OCI-LY7 (cell line): ENCODE data around the gene SAMM50. TPM values are rescaled to one million over a fixed set of nuclear protein-coding genes. Genes with fewer than 3 reads are reported as not detected.

Source experiments
- BruUV-seq: library from RNA; stranded (reverse); fragments of 400-500 nt; replicated peaks from 2 replicates; lab custom pipeline; 2021; lab: Mats Ljungman, UMichigan
- CTCF ChIA-PET: fragments of 300-600 bp; sonication (Branson Sonifier 250); formaldehyde crosslinking; loops from one replicate; lab custom pipeline; 2022; ENCODE audit warnings: antibody characterized with exemption; ENCODE audit not compliant: unreplicated experiment; lab: Charles Lee
- POLR2A ChIA-PET: fragments of 300-600 bp; sonication (Branson Sonifier 250); formaldehyde crosslinking; loops from one replicate; lab custom pipeline; 2022; ENCODE audit warnings: antibody characterized with exemption; lab: Charles Lee
- DNase-seq: peaks from one replicate; pipeline ENCODE4 v3.0.0-alpha.2; 2015; ENCODE audit warnings: low spot score
- H2AFZ ChIP-seq: fragments of 200-600 bp; sonication (generic), shearing (Covaris generic); 2 replicates; pipeline ENCODE4 v1.6.1; 2014; ENCODE audit warnings: mild to moderate bottlenecking, antibody characterized with exemption, low read length, moderate library complexity
- H3K27ac ChIP-seq: fragments of 200-600 bp; sonication (generic); 2 replicates; pipeline ENCODE4 v1.5.1; 2014; ENCODE audit warnings: mixed run types, low read depth, mild to moderate bottlenecking, moderate library complexity, low read length, inconsistent platforms; ENCODE audit not compliant: poor library complexity, severe bottlenecking
- H3K36me3 ChIP-seq: fragments of 200-600 bp; sonication (generic); 2 replicates; pipeline ENCODE4 v1.6.1; 2014; ENCODE audit warnings: mild to moderate bottlenecking, antibody characterized with exemption, low read length, moderate library complexity, mixed read lengths; ENCODE audit not compliant: insufficient read depth
- H3K4me1 ChIP-seq: fragments of 200-600 bp; sonication (generic); 2 replicates; pipeline ENCODE4 v1.5.1; 2014; ENCODE audit warnings: mild to moderate bottlenecking, low read length; ENCODE audit not compliant: insufficient read depth, poor library complexity, severe bottlenecking
- H3K4me2 ChIP-seq: fragments of 200-600 bp; sonication (generic); 2 replicates; pipeline ENCODE4 v1.6.1; 2014; ENCODE audit warnings: mild to moderate bottlenecking, low read length
- H3K4me3 ChIP-seq: fragments of 200-600 bp; sonication (generic); 2 replicates; pipeline ENCODE4 v1.5.1; 2014; ENCODE audit warnings: mild to moderate bottlenecking, low read depth, low read length; ENCODE audit not compliant: poor library complexity, severe bottlenecking
- H3K79me2 ChIP-seq: fragments of 200-600 bp; sonication (generic); 2 replicates; pipeline ENCODE4 v1.6.1; 2016; ENCODE audit warnings: low read depth, mild to moderate bottlenecking, low read length, moderate library complexity, mixed read lengths; ENCODE audit not compliant: insufficient read depth
- H3K9me2 ChIP-seq: fragments of 200-600 bp; sonication (generic); 2 replicates; pipeline ENCODE4 v1.6.1; 2016; ENCODE audit warnings: mild to moderate bottlenecking, low read length, mixed read lengths; ENCODE audit not compliant: insufficient read depth
- H3K9me3 ChIP-seq: fragments of 200-600 bp; sonication (generic); 2 replicates; pipeline ENCODE4 v1.6.1; 2014; ENCODE audit warnings: mild to moderate bottlenecking, mixed run types, low read length, mixed read lengths
- H4K20me1 ChIP-seq: fragments of 200-600 bp; sonication (generic); 2 replicates; pipeline ENCODE4 v1.6.1; 2014; ENCODE audit warnings: mild to moderate bottlenecking, antibody characterized with exemption, low read length, moderate library complexity, mixed read lengths; ENCODE audit not compliant: insufficient read depth
- EZH2phosphoT487 ChIP-seq: fragments of 200-600 bp; sonication (generic); IDR thresholded peaks from 2 replicates; pipeline ENCODE4 v1.6.1; 2018; ENCODE audit warnings: low read depth, borderline replicate concordance, mild to moderate bottlenecking, mixed run types, antibody characterized with exemption, low read length, moderate library complexity, mixed read lengths
- intact Hi-C: fragments of 100-400 bp; cut with micrococcal nuclease; formaldehyde crosslinking; loops from one replicate; pipeline ENCODE4 v1.10.0; 2022; ENCODE audit not compliant: unreplicated experiment
- total RNA-seq, 2 experiments: library from RNA; depleted of rRNA in 1 of 2; stranded (reverse); fragments of >200 nt in 1 of 2; shearing (Covaris generic) in 1 of 2; gene quantifications; 2 replicates each; pipeline ENCODE4 v1.2.3, GENCODE V29; 2014 to 2022
- TF ChIP-seq, protein P1 (sequence below): fragments of 200-600 bp; sonication (generic); conservative IDR thresholded peaks from 2 replicates; pipeline ENCODE4 v1.5.1; 2014; ENCODE audit warnings: mild to moderate bottlenecking, antibody characterized with exemption, low read length, moderate library complexity, mixed read lengths

Gene SAMM50
- total RNA-seq, 2 experiments from 2014 or later = 34.6 to 72.9 TPM

DNA sequence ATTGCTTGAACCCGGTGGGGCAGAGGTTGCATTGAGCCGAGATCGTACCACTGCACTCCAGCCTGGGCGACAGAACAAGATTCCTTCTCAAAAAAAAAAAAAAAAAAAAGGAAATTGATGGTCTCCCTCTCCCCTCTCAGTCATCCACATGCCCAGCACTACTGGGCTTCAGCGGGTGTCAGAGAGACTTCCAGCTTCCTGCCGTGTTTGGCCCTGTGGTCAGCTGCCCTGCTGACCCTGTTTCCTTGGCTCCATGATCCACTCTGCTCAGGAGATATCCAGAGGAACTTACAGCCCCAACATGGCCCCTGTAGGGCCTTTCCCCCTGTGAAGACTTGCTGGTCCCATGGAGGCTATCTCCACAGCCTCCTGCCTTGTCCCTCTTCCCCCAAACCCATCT lies 37.7 kb upstream of the SAMM50 start:
- no TSS peak for BruUV-seq
- CTCF ChIA-PET = no interaction called here
- Histone ChIP-seq H3K9me2 (no peaks in the 10 kb centered on the region), H3K9me3 (no peaks in the 10 kb centered on the region), H3K36me3 (no peaks in the 10 kb centered on the region), H3K4me3 (no peak overlapping the region), H3K4me2 (no peak overlapping the region), H3K79me2 (no peaks in the 10 kb centered on the region), H3K4me1 (no peaks in the 10 kb centered on the region), H3K27ac (no peak overlapping the region), H2AFZ (no peak overlapping the region), H4K20me1 (no peaks in the 10 kb centered on the region)
- intact Hi-C loops = no loop called here
- POLR2A ChIA-PET = no interaction called here
- no peak for TF ChIP-seq EZH2phosphoT487
- TF ChIP-seq, protein P1, sequence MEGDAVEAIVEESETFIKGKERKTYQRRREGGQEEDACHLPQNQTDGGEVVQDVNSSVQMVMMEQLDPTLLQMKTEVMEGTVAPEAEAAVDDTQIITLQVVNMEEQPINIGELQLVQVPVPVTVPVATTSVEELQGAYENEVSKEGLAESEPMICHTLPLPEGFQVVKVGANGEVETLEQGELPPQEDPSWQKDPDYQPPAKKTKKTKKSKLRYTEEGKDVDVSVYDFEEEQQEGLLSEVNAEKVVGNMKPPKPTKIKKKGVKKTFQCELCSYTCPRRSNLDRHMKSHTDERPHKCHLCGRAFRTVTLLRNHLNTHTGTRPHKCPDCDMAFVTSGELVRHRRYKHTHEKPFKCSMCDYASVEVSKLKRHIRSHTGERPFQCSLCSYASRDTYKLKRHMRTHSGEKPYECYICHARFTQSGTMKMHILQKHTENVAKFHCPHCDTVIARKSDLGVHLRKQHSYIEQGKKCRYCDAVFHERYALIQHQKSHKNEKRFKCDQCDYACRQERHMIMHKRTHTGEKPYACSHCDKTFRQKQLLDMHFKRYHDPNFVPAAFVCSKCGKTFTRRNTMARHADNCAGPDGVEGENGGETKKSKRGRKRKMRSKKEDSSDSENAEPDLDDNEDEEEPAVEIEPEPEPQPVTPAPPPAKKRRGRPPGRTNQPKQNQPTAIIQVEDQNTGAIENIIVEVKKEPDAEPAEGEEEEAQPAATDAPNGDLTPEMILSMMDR = no peak
- DNase-seq = no peak

DNA sequence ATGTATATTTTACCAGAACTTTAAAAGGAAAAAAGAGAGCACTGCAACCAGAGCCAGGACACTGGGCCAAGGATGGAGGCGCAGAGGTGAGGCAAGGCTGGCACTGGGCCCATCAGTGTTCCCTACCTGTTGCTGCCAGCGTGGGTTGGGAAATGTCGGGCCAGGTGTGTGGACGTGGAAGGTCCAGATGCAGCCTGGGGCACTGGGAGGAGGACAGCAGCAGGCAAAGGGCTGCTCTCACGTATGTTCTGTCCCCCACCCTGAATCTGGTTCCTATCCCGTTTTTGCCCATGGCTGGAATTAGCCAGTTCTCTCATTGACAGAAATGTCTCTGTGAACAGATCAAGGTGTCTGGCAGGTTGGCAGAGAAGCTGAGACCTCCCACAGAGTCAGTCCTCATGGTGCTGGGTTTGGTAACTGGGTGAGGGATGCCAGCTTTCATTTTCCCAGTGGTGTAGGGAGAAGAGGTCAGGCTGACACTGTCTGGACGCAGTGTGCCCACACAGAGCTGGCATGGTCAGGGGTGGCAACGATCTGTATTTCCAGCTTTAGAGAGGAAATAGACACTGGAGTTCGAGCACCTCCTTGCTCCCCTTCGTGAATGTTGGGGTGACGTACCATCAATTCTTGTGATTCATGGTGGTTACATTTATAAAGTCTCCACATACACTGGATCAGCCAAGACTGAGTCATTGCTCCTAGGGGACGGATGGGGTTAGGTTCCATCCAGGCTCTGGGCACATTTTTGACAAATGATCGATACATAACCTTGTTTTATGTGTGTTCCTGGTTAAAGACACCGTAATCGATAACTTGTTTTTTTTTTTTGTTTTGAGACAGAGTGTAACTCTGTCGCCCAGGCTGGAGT lies 35.9 kb upstream of the SAMM50 start:
- Histone ChIP-seq H3K4me1 (no peaks in the 10 kb centered on the region), H4K20me1 (no peaks in the 10 kb centered on the region), H3K36me3 (no peaks in the 10 kb centered on the region), H3K4me2 (no peak overlapping the region), H3K9me2 (no peaks in the 10 kb centered on the region), H3K4me3 (no peak overlapping the region), H2AFZ (no peak overlapping the region), H3K27ac (no peak overlapping the region), H3K9me3 (no peaks in the 10 kb centered on the region), H3K79me2 (no peaks in the 10 kb centered on the region)
- intact Hi-C loops = no loop called here
- CTCF ChIA-PET = no interaction called here
- BruUV-seq = no TSS peak
- TF ChIP-seq, protein P1 = no peak
- no peak for TF ChIP-seq EZH2phosphoT487
- DNase-seq = no peak
- POLR2A ChIA-PET = interaction anchor here (0.6 kb wide), 1 partner anchor 447 kb away, joined by 3 read pairs; no protein-coding TSS in a partner anchor

DNA sequence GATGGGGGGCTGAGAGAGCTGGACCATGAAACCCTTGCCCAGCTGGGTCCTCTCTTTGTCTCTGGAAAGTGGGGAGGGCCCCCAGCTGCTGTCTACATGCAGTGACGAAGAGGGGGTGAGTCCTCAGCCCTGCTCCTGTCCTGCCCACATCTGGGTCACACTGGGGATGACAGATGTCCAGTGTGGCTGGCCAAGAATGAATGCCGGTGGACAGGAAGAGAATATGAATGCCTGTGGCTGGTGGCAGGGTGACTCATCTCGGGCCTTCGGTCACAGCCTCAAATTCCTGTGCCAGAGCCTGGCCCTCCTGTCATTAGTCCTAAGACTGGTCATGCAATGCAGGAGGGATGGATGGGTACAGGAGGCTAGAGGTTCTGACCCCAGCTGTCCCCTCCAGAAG lies 33.9 kb upstream of the SAMM50 start:
- H3K4me1 ChIP-seq = no peaks in the 10 kb centered on the region
- ChIA-PET POLR2A (no interaction called here), CTCF (interaction anchor here (0.7 kb wide), 1 partner anchor 72 kb away, joined by 3 read pairs; no protein-coding TSS in a partner anchor)
- no TSS peak for BruUV-seq
- no peak overlapping the region for H2AFZ ChIP-seq
- H3K9me2 ChIP-seq = no peaks in the 10 kb centered on the region
- no peaks in the 10 kb centered on the region for H3K9me3 ChIP-seq
- no peak for DNase-seq
- no peaks in the 10 kb centered on the region for H4K20me1 ChIP-seq
- no peaks in the 10 kb centered on the region for H3K36me3 ChIP-seq
- no peaks in the 10 kb centered on the region for H3K79me2 ChIP-seq
- TF ChIP-seq, protein P1 = no peak
- TF ChIP-seq EZH2phosphoT487 = no peak
- no peak overlapping the region for H3K4me2 ChIP-seq
- H3K27ac ChIP-seq = no peak overlapping the region
- intact Hi-C loops = no loop called here
- no peak overlapping the region for H3K4me3 ChIP-seq
